Endometrial microvascular endothelial cells (primary cell): ENCODE measurements around the gene KANTR. TPM values are rescaled to one million over a fixed set of nuclear protein-coding genes. Genes with fewer than 3 reads are reported as not detected.

Experiments
- in situ Hi-C: cut with HindIII; loops from 2 replicates; pipeline ENCODE4 v1.10.0; 2017; ENCODE audit warnings: low sequenced_read_pairs, low pct_unique_long_range_greater_than_20kb; ENCODE audit errors: inconsistent ontology term
- total RNA-seq: library from RNA; depleted of rRNA; stranded (reverse); fragments of >200 nt; gene quantifications from one replicate; pipeline ENCODE4 v1.2.3, GENCODE V29; 2015; ENCODE audit errors: inconsistent ontology term

KANTR gene
- total RNA-seq, 1 donor from 2014 or later: 0.56 TPM

- in situ Hi-C loops: no loop called here
Observed at GRCh38 chrX:53080628-53081580, 13.0 kb upstream of the KANTR start.

- in situ Hi-C loops: no loop called here
Observed at GRCh38 chrX:53081925-53082772, 11.8 kb upstream of the KANTR start, which contains the start of gene TSPYL2. TSPYL2 (plus strand) TSS chrX:53082367; CDS start chrX:53082499, 132 bp downstream.

- in situ Hi-C loops: no loop called here
Observed at GRCh38 chrX:53082773-53083616, 10.9 kb upstream of the KANTR start.

GRCh38 chrX:53084043-53084570 lies 9.8 kb upstream of the KANTR start:
- in situ Hi-C loops: no loop called here

GRCh38 chrX:53084863-53085262 lies 9.1 kb upstream of the KANTR start:
- in situ Hi-C loops: no loop called here

- in situ Hi-C loops: no loop called here
Observed at GRCh38 chrX:53085661-53086229, 8.2 kb upstream of the KANTR start.

- in situ Hi-C loops: no loop called here
Observed at GRCh38 chrX:53086464-53086863, 7.5 kb upstream of the KANTR start.

GRCh38 chrX:53087388-53087831 lies 6.5 kb upstream of the KANTR start:
- in situ Hi-C loops: no loop called here

- in situ Hi-C loops: no loop called here
Observed at GRCh38 chrX:53088136-53088974, 5.6 kb upstream of the KANTR start.

GRCh38 chrX:53089224-53089842 lies 4.6 kb upstream of the KANTR start:
- in situ Hi-C loops: no loop called here

- in situ Hi-C loops: no loop called here
Observed at GRCh38 chrX:53089925-53090324, 4.0 kb upstream of the KANTR start.

- in situ Hi-C loops: no loop called here
Observed at GRCh38 chrX:53091354-53091753, 2.6 kb upstream of the KANTR start.

GRCh38 chrX:53093177-53093655 lies 726 bp upstream of the KANTR start:
- in situ Hi-C loops: no loop called here

GRCh38 chrX:53094582-53094905 lies 602 bp downstream of the KANTR start:
- in situ Hi-C loops: no loop called here

- in situ Hi-C loops: no loop called here
Observed at GRCh38 chrX:53095796-53096195, 1.9 kb downstream of the KANTR start.

GRCh38 chrX:53114864-53115549 lies 21.1 kb downstream of the KANTR start:
- in situ Hi-C loops: no loop called here

- in situ Hi-C loops: no loop called here
Observed at GRCh38 chrX:53115550-53115874, 21.6 kb downstream of the KANTR start.
